CD4-positive, alpha-beta T cell treated with Interleukin-15 for 4 hours (primary cell): ENCODE results near the gene VDAC1.

Experiments
- DNase-seq: peaks from one replicate; pipeline ENCODE4 v3.0.0-alpha.2; 2020; ENCODE audit warnings: low spot score

The VDAC1 gene

GRCh38 chr5:133926489-133927299, 78.1 kb downstream of the VDAC1 start:
- no peak for DNase-seq

DNA sequence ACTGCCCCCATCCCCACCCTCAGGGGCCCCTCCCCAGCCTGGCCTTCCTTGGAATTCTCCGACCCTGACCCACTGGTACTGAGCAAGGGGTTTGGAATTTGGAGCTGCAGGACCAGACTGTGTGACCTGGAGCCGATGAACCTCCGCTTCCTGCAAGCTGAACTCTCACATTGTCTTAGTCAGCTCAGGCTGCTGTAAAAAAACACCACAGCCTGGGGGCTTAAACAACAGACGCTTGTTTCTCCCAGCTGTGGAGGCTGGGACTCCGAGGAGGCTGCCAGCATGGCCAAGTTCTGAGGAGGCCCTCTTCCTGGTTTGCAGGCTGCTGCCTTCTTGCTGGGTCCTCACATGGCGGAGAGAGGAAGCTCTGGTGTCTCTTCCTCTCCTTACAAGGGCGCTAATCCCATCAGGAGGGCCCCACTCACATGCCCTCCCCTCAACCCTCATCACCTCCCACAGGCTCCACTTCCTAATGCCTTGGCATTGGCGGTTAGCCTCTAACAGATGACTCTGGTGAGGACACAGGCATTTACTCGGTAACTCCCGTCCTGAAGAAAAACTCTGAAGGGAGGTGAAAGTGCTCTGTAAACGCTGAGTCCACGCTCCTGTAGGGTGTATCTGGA, 78.8 kb downstream of the VDAC1 start:
- no peak for DNase-seq

DNA sequence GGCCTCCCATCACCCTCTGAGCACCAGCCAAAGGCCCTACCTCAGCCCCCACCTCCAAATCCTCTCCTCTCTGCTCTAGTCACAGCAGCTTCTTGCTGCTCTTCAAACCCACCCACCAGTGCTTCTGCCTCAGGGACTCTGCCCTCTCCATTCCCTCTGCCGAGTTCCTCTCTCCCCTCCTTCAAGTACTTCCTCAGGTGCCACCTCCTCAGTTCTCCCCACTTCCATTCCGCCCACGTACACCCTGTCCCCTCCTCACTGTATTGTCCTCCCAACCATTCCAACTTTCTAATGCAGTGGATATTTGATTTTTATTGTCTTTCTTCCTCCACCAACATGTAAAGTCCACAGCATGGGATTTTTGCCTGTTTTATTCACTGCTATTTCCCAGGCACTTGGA, 79.5 kb downstream of the VDAC1 start:
- DNase-seq, result no peak

DNA sequence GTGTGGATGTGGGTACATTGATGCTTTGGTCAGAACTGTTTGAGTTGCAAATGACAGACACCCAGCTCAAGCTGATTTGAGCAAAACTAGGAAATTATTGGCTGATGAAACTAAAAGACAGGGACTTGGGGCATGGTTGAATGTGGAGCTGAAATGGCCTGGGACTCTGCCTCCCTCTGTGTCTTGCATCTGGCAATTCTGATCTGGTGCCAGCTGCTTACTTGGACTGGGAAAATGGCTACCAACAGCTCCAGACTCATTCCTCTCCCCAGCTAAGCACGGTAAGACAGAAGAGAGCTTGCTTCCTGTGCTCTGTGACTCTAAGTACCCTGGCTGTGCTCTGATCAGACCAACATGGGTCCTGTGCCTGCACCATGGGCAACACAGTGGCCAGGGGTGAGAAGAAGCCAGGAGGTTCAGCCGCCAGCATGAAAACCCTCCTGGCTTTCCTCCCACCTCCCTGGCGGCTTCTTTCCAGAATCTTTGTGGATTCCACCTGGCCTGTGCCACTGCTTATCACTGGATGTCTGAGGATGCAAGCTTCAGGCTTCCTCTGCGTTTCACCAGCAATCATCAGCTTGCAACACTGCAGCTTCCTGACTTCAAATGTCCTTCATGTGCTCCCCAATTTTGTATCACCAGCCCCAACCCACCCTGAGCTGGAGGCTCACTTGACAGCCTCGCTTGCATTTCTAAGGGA, 80.4 kb downstream of the VDAC1 start:
- DNase-seq, result no peak

- no peak for DNase-seq
Measured at GRCh38 chr5:133921979-133922378, 82.8 kb downstream of the VDAC1 start.
